GM23338 (cell line): ENCODE data around the gene UQCC2. TPM values are rescaled to one million over a fixed set of nuclear protein-coding genes. Genes with fewer than 3 reads are reported as not detected.

Source experiments
- ATAC-seq: fragments of 200-7000 bp; cut with Tn5 transposase; 3 replicates; pipeline ENCODE4 v1.9.1; 2020
- DNase-seq: peaks from one replicate; pipeline ENCODE4 v3.0.0-alpha.2; 2015; ENCODE audit warnings: low spot score
- H2AFZ ChIP-seq: fragments of 200-600 bp; sonication (generic); 2 replicates; pipeline ENCODE4 v1.8.0; 2016; ENCODE audit warnings: antibody characterized with exemption, mild to moderate bottlenecking, moderate library complexity
- H3F3A ChIP-seq: fragments of 200-600 bp; sonication (generic); replicated peaks from 2 replicates; pipeline ENCODE4 v1.8.0; 2017; ENCODE audit warnings: antibody characterized with exemption, mixed run types, low read depth
- H3K27ac ChIP-seq: fragments of 200-600 bp; sonication (generic); 2 replicates; pipeline ENCODE4 v1.6.1; 2016; ENCODE audit warnings: low read depth
- H3K27me3 ChIP-seq: fragments of 200-600 bp; sonication (generic); 2 replicates; pipeline ENCODE4 v1.8.0; 2016; ENCODE audit warnings: mild to moderate bottlenecking, mixed run types, moderate library complexity; ENCODE audit not compliant: insufficient read depth
- H3K36me3 ChIP-seq: fragments of 200-600 bp; sonication (generic); 2 replicates; pipeline ENCODE4 v1.8.0; 2016; ENCODE audit warnings: mild to moderate bottlenecking; ENCODE audit not compliant: insufficient read depth
- H3K4me1 ChIP-seq: fragments of 200-600 bp; sonication (generic); 2 replicates; pipeline ENCODE4 v1.8.0; 2016; ENCODE audit warnings: mild to moderate bottlenecking, moderate library complexity; ENCODE audit not compliant: insufficient read depth
- H3K4me2 ChIP-seq: fragments of 200-600 bp; sonication (generic); 2 replicates; pipeline ENCODE4 v1.7.1; 2017; ENCODE audit warnings: mixed run types
- H3K4me3 ChIP-seq: fragments of 200-600 bp; sonication (generic); 2 replicates; pipeline ENCODE4 v1.6.1; 2016; ENCODE audit warnings: mixed run types
- H3K79me2 ChIP-seq: fragments of 200-600 bp; sonication (generic); replicated peaks from 2 replicates; pipeline ENCODE4 v1.8.0; 2017; ENCODE audit warnings: mild to moderate bottlenecking; ENCODE audit not compliant: insufficient read depth
- H3K9me2 ChIP-seq: fragments of 200-600 bp; sonication (generic); 2 replicates; pipeline ENCODE4 v1.8.0; 2017; ENCODE audit not compliant: insufficient read depth
- H4K20me1 ChIP-seq: fragments of 200-600 bp; sonication (generic); replicated peaks from 2 replicates; pipeline ENCODE4 v1.8.0; 2017; ENCODE audit warnings: mild to moderate bottlenecking; ENCODE audit not compliant: insufficient read depth
- H3K27ac Mint-ChIP-seq: 2 replicates; pipeline ENCODE4 v1.8.0; 2020; ENCODE audit warnings: inconsistent platforms, mild to moderate bottlenecking, moderate library complexity, mixed read lengths
- H3K27me3 Mint-ChIP-seq: 3 replicates; pipeline ENCODE4 v1.8.0; 2022; ENCODE audit warnings: low read depth, mild to moderate bottlenecking, moderate library complexity, mixed read lengths, inconsistent platforms; ENCODE audit not compliant: insufficient read depth, poor library complexity
- H3K36me3 Mint-ChIP-seq: 3 replicates; pipeline ENCODE4 v1.8.0; 2021; ENCODE audit warnings: low read depth, mild to moderate bottlenecking, inconsistent platforms, moderate library complexity, mixed read lengths
- H3K4me1 Mint-ChIP-seq: 3 replicates; pipeline ENCODE4 v1.8.0; 2020; ENCODE audit warnings: mild to moderate bottlenecking, inconsistent platforms, mixed read lengths
- H3K4me3 Mint-ChIP-seq: 3 replicates; pipeline ENCODE4 v1.8.0; 2021; ENCODE audit warnings: moderate library complexity, mild to moderate bottlenecking, inconsistent platforms, mixed read lengths
- H3K9me3 Mint-ChIP-seq: 3 replicates; pipeline ENCODE4 v1.8.0; 2020; ENCODE audit warnings: moderate library complexity, mild to moderate bottlenecking, inconsistent platforms, mixed read lengths
- CREB1 ChIP-seq: fragments of 250-450 bp; sonication (Bioruptor Pico); IDR thresholded peaks from 2 replicates; pipeline ENCODE4 v1.5.0; 2020; ENCODE audit warnings: low read depth, mild to moderate bottlenecking, moderate library complexity
- CTCF ChIP-seq, 2 experiments: fragments of 200-600 bp in 1 of 2; sonication (generic) in 1 of 2; conservative IDR thresholded peaks; 2 replicates each; pipeline versions ENCODE4 v1.5.1 to v1.6.1; 2016 to 2017; ENCODE audit warnings: antibody characterized with exemption in 2 of 2, low read depth in 2 of 2, mild to moderate bottlenecking in 2 of 2, moderate library complexity in 1 of 2
- ETS1 ChIP-seq: IDR thresholded peaks from 2 replicates; pipeline ENCODE4 v1.6.1; 2016; ENCODE audit warnings: antibody characterized with exemption
- EZH2 ChIP-seq: fragments of 200-600 bp; sonication (generic); IDR thresholded peaks from one replicate; pipeline ENCODE4 v1.8.0; 2017; ENCODE audit warnings: antibody characterized with exemption, mild to moderate bottlenecking, low read depth; ENCODE audit not compliant: unreplicated experiment
- EZH2phosphoT487 ChIP-seq: fragments of 200-600 bp; sonication (generic); IDR thresholded peaks from one replicate; pipeline ENCODE4 v1.8.1; 2018; ENCODE audit warnings: antibody characterized with exemption; ENCODE audit not compliant: unreplicated experiment
- POLR2AphosphoS5 ChIP-seq: IDR thresholded peaks from 2 replicates; pipeline ENCODE4 v1.6.1; 2016; ENCODE audit warnings: antibody characterized with exemption, low read depth
- REST ChIP-seq: IDR thresholded peaks from one replicate; pipeline ENCODE4 v1.6.1; 2018; ENCODE audit warnings: antibody characterized with exemption; ENCODE audit not compliant: unreplicated experiment
- STAT1 ChIP-seq: IDR thresholded peaks from one replicate; pipeline ENCODE4 v1.6.1; 2016; ENCODE audit warnings: antibody characterized with exemption; ENCODE audit not compliant: unreplicated experiment
- ZNF114 ChIP-seq: fragments of 250-450 bp; sonication (Bioruptor Pico); IDR thresholded peaks from 2 replicates; pipeline ENCODE4 v1.5.0; 2020; ENCODE audit warnings: mild to moderate bottlenecking, moderate library complexity
- ZNF331 ChIP-seq: fragments of 250-450 bp; sonication (Bioruptor Pico); IDR thresholded peaks from 2 replicates; pipeline ENCODE4 v1.5.0; 2020; ENCODE audit warnings: low read depth, mild to moderate bottlenecking, moderate library complexity
- ZNF462 ChIP-seq: fragments of 250-450 bp; sonication (Bioruptor Pico); IDR thresholded peaks from 2 replicates; pipeline ENCODE4 v1.5.0; 2020; ENCODE audit warnings: mild to moderate bottlenecking, moderate library complexity
- polyA plus RNA-seq: library from polyadenylated mRNA; unstranded; fragments of >200 nt; fragmentation: Nextera tagmentation; extraction: Ambion mirVana; gene quantifications from 2 replicates; pipeline ENCODE4 v1.2.1, GENCODE V29; 2016
- total RNA-seq: library from RNA; depleted of rRNA; stranded (reverse); fragments of >200 nt; shearing (Covaris generic); gene quantifications from 2 replicates; pipeline ENCODE4 v1.2.3, GENCODE V29; 2014

The UQCC2 gene
- total and polyA plus RNA-seq, 2 experiments from 2014 or later, result 48.9 to 379 TPM

GRCh38 chr6:33683576-33684427, 27.7 kb downstream of the UQCC2 start:
- Mint-ChIP-seq H3K4me3 (no peak overlapping the region), H3K27me3 (peaks cover 9% of the 10 kb centered on the region), H3K9me3 (no peaks in the 10 kb centered on the region; the same call in 2 of the 3 replicates), H3K36me3 (peaks cover 42% of the 10 kb centered on the region), H3K27ac (no peak overlapping the region), H3K4me1 (no peaks in the 10 kb centered on the region; the same call in 2 of the 3 replicates)
- H3K4me2 ChIP-seq, result no peak overlapping the region
- no peaks in the 10 kb centered on the region for H3K27me3 ChIP-seq
- H3K36me3 ChIP-seq, result no peaks in the 10 kb centered on the region
- H4K20me1 ChIP-seq, result no peaks in the 10 kb centered on the region; the same call in 1 of the 2 replicates
- ATAC-seq (no peak), DNase-seq (no peak)
- H2AFZ ChIP-seq, result no peak overlapping the region
- TF ChIP-seq EZH2phosphoT487 (no peak), EZH2 (no peak), ZNF114 (CRISPR knock-in tag) (no peak), REST (no peak), ZNF331 (CRISPR knock-in tag) (no peak), CTCF (conservative IDR thresholded peaks at IDR 0.05; ENCODE audit: low read depth in 2 of 2) (no peak), ETS1 (no peak), POLR2AphosphoS5 (no peak), STAT1 (no peak), ZNF462 (CRISPR knock-in tag) (no peak), CREB1 (no peak)
- H3K4me3 ChIP-seq, result no peak overlapping the region
- no peak overlapping the region for H3K27ac ChIP-seq
- no peaks in the 10 kb centered on the region for H3F3A ChIP-seq
- H3K4me1 ChIP-seq, result no peaks in the 10 kb centered on the region
- no peaks in the 10 kb centered on the region for H3K79me2 ChIP-seq
- no peaks in the 10 kb centered on the region for H3K9me2 ChIP-seq
